CD4-positive, alpha-beta T cell (primary cell): ENCODE data around the gene PLSCR1. TPM values are rescaled to one million over a fixed set of nuclear protein-coding genes. Genes with fewer than 3 reads are reported as not detected.

Source experiments
- ATAC-seq: fragments of 200-7000 bp; cut with Tn5 transposase; one replicate; pipeline ENCODE4 v1.10.0; 2022; ENCODE audit warnings: mild to moderate bottlenecking; ENCODE audit not compliant: poor library complexity
- CTCF ChIA-PET: fragments of 350-600 bp; sonication (Branson Sonifier 250); formaldehyde crosslinking; loops from one replicate; lab custom pipeline; 2021; ENCODE audit warnings: antibody characterized with exemption, inconsistent platforms; lab: Charles Lee
- POLR2A ChIA-PET: fragments of 350-600 bp; sonication (Branson Sonifier 250); formaldehyde crosslinking; loops from one replicate; lab custom pipeline; 2021; ENCODE audit warnings: antibody characterized with exemption, inconsistent platforms; lab: Charles Lee
- DNase-seq, 14 experiments: peaks; one replicate each; pipeline ENCODE4 v3.0.0-alpha.2; 2013 to 2020; ENCODE audit warnings: mixed read lengths in 2 of 14
- H3K27ac ChIP-seq, 2 donors: one replicate each; pipeline versions ENCODE4 v1.5.1 to v1.7.0; 2013; ENCODE audit warnings: low read length in 2 of 2, low read depth in 1 of 2, mild to moderate bottlenecking in 1 of 2
- H3K27me3 ChIP-seq, 2 experiments: 1 replicate in 1 of 2; 2 replicates in 1 of 2; pipeline versions ENCODE4 v1.6.1 to v1.7.0; 2013; ENCODE audit warnings: low read length in 2 of 2, control low read depth in 1 of 2, mild to moderate bottlenecking in 1 of 2, moderate library complexity in 1 of 2; ENCODE audit not compliant: insufficient read depth in 2 of 2, control insufficient read depth in 1 of 2
- H3K36me3 ChIP-seq: one replicate; pipeline ENCODE4 v1.6.1; 2013; ENCODE audit warnings: low read length, control low read depth; ENCODE audit not compliant: insufficient read depth
- H3K4me1 ChIP-seq: one replicate; pipeline ENCODE4 v1.6.1; 2013; ENCODE audit warnings: low read length, control low read depth; ENCODE audit not compliant: insufficient read depth
- H3K4me3 ChIP-seq: one replicate; pipeline ENCODE4 v1.5.1; 2013; ENCODE audit warnings: mild to moderate bottlenecking, low read length, moderate library complexity
- H3K9me3 ChIP-seq, 2 experiments: 1 replicate in 1 of 2; 2 replicates in 1 of 2; pipeline versions ENCODE4 v1.6.1 to v1.7.0; 2013; ENCODE audit warnings: low read length in 2 of 2, mild to moderate bottlenecking in 2 of 2, control low read depth in 1 of 2, moderate library complexity in 1 of 2; ENCODE audit not compliant: control insufficient read depth in 1 of 2, insufficient read depth in 1 of 2
- H3K27ac Mint-ChIP-seq: one replicate; pipeline ENCODE4 v1.8.0; 2020; ENCODE audit warnings: mixed read lengths
- H3K27me3 Mint-ChIP-seq: one replicate; pipeline ENCODE4 v1.8.0; 2021; ENCODE audit warnings: mixed read lengths
- H3K36me3 Mint-ChIP-seq: one replicate; pipeline ENCODE4 v1.8.0; 2021; ENCODE audit warnings: low read depth, mixed read lengths
- H3K4me1 Mint-ChIP-seq: one replicate; pipeline ENCODE4 v1.8.0; 2021; ENCODE audit warnings: low read depth, mixed read lengths
- H3K4me3 Mint-ChIP-seq: one replicate; pipeline ENCODE4 v1.8.0; 2020; ENCODE audit warnings: mild to moderate bottlenecking, mixed read lengths
- H3K9me3 Mint-ChIP-seq: one replicate; pipeline ENCODE4 v1.8.0; 2020; ENCODE audit warnings: mixed read lengths
- intact Hi-C, 2 experiments: fragments of 100-400 bp; cut with DNase I in 1 of 2; cut with micrococcal nuclease in 1 of 2; formaldehyde crosslinking; loops; one replicate each; pipeline versions ENCODE4 v1.15.1 to v1.9.0; 2023 to 2025; cut with DNase I, micrococcal nuclease
- total RNA-seq, 174 experiments: library from RNA in 2 of 174; stranded (reverse) in 2 of 174; gene quantifications; one replicate each; pipeline ENCODE4 v1.2.3 and lab custom pipeline; 2021 to 2026
- TF ChIP-seq, protein P1 (sequence below): fragments of 200-600 bp; IDR thresholded peaks from one replicate; pipeline ENCODE4 v1.8.0; 2022; ENCODE audit warnings: antibody characterized with exemption, mild to moderate bottlenecking

Gene PLSCR1
- total RNA-seq, 2 experiments from 2014 or later = 8.2 to 8.3 TPM

DNA sequence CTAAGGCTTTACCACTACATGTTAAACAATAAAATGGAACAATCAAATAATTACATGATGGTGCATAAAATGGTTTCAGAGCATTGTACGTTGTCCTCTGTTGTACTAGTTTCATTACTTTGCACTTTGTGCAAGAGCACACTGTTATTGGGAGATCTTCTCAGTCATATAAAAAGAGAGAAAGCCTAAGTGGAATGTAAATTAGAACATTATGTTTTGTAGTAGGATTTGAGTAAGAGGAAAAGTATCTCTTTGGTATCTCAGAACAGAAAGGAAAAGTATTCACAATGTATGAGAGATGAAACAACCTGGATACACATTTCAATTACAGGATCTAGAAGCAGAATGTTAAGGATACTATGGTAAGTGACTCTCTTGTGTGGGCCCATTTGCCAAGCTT is 48.2 kb downstream of the PLSCR1 start:
- Histone ChIP-seq H3K4me3 (no peak overlapping the region), H3K4me1 (peaks cover 5% of the 10 kb centered on the region), H3K36me3 (no peaks in the 10 kb centered on the region), H3K9me3 (peaks cover 0 to 9% of the 10 kb centered on the region in 2 experiments), H3K27me3 (peaks cover 0 to 2% of the 10 kb centered on the region in 2 experiments), H3K27ac (no peak overlapping the region)
- CTCF ChIA-PET = no interaction called here
- H3K27ac Mint-ChIP-seq = no peak overlapping the region
- TF ChIP-seq, protein P1, sequence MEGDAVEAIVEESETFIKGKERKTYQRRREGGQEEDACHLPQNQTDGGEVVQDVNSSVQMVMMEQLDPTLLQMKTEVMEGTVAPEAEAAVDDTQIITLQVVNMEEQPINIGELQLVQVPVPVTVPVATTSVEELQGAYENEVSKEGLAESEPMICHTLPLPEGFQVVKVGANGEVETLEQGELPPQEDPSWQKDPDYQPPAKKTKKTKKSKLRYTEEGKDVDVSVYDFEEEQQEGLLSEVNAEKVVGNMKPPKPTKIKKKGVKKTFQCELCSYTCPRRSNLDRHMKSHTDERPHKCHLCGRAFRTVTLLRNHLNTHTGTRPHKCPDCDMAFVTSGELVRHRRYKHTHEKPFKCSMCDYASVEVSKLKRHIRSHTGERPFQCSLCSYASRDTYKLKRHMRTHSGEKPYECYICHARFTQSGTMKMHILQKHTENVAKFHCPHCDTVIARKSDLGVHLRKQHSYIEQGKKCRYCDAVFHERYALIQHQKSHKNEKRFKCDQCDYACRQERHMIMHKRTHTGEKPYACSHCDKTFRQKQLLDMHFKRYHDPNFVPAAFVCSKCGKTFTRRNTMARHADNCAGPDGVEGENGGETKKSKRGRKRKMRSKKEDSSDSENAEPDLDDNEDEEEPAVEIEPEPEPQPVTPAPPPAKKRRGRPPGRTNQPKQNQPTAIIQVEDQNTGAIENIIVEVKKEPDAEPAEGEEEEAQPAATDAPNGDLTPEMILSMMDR = no peak
- ATAC-seq (no peak), DNase-seq (no peak)
- peaks cover 17% of the 10 kb centered on the region for H3K4me1 Mint-ChIP-seq
- POLR2A ChIA-PET = no interaction called here
- peaks cover 12% of the 10 kb centered on the region for H3K27me3 Mint-ChIP-seq
- H3K9me3 Mint-ChIP-seq = peaks cover 13% of the 10 kb centered on the region
- H3K4me3 Mint-ChIP-seq = no peak overlapping the region
- intact Hi-C loops = no loop called here
- H3K36me3 Mint-ChIP-seq = no peaks in the 10 kb centered on the region

DNA sequence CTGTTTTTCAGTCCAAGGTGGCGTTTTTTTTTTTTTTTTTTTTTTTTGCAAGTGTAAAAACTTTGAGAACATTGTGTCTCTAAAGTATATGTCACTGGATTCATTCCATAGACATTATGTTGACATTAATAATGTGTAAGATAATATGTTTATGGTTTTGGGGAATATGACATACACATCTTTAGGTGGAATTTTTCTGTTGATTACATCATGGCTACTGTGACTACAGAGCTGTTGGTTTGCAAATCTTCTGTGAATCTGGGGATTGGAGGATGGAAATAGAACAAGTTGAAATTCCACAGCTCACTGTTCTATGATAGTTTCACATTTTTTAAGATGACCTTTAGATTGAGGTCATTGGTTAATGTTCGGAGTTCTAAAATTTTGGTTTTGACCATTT is 50.6 kb downstream of the PLSCR1 start:
- TF ChIP-seq, protein P1 = no peak
- Histone ChIP-seq H3K4me1 (peaks cover 5% of the 10 kb centered on the region), H3K27ac (no peak overlapping the region), H3K4me3 (no peak overlapping the region), H3K27me3 (peaks cover 0 to 2% of the 10 kb centered on the region in 2 experiments), H3K36me3 (no peaks in the 10 kb centered on the region), H3K9me3 (peaks cover 0 to 9% of the 10 kb centered on the region in 2 experiments)
- no peak overlapping the region for H3K27ac Mint-ChIP-seq
- no peak for ATAC-seq
- H3K9me3 Mint-ChIP-seq = peaks cover 18% of the 10 kb centered on the region
- ChIA-PET CTCF (interaction anchor here (0.7 kb wide), 1 partner anchor 1846 kb away, joined by 5 read pairs; no protein-coding TSS in a partner anchor), POLR2A (no interaction called here)
- H3K4me1 Mint-ChIP-seq = peaks cover 16% of the 10 kb centered on the region
- intact Hi-C loops = no loop called here
- peaks cover 14% of the 10 kb centered on the region for H3K27me3 Mint-ChIP-seq
- DNase-seq = no peak
- no peak overlapping the region for H3K4me3 Mint-ChIP-seq
- H3K36me3 Mint-ChIP-seq = no peaks in the 10 kb centered on the region

DNA sequence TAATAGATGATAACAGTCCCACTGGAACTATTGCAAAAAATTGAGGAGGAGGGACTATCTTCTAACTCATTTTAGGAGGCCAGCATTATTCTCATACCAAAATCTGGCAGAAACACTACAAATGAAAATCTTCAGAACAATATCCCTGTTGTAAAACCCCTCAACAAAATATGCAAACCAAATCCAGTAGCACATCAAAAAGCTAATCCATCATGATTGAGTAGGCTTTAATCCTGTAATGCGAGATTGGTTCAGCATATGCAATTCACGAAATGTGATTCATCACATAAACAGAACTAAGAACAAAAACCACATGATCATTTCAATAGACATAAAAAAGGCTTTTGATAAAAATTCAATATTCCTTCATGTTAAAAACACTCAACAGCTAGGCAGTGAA is 51.2 kb downstream of the PLSCR1 start:
- H3K9me3 Mint-ChIP-seq = peaks cover 18% of the 10 kb centered on the region
- peaks cover 10% of the 10 kb centered on the region for H3K4me1 Mint-ChIP-seq
- TF ChIP-seq, protein P1 = no peak
- Histone ChIP-seq H3K27ac (no peak overlapping the region), H3K36me3 (no peaks in the 10 kb centered on the region), H3K4me1 (peaks cover 5% of the 10 kb centered on the region), H3K9me3 (peaks cover 0 to 9% of the 10 kb centered on the region in 2 experiments), H3K4me3 (no peak overlapping the region), H3K27me3 (peaks cover 0 to 2% of the 10 kb centered on the region in 2 experiments)
- H3K27ac Mint-ChIP-seq = no peak overlapping the region
- ChIA-PET POLR2A (no interaction called here), CTCF (interaction anchor here (0.7 kb wide), 1 partner anchor 1846 kb away, joined by 5 read pairs; no protein-coding TSS in a partner anchor)
- no peak for DNase-seq
- ATAC-seq = no peak
- H3K36me3 Mint-ChIP-seq = no peaks in the 10 kb centered on the region
- peaks cover 17% of the 10 kb centered on the region for H3K27me3 Mint-ChIP-seq
- intact Hi-C loops = no loop called here
- no peak overlapping the region for H3K4me3 Mint-ChIP-seq
